NCI-H1930 (cell line): Measurements from ENCODE around the gene PIM1.
"Not testable (repeated sequence)": the region's sequence is repeated elsewhere in the genome, so short reads cannot be mapped to it uniquely, and the experiment has no call there.

Source experiments
- DNase-seq, 2 experiments: peaks; one replicate each; lab custom pipeline; 2025; lab: John Stamatoyannopoulos, UW

The PIM1 gene

GRCh38 chr6:37169496-37170272 is at the start of gene PIM1:
PIM1 (plus strand) TSS chr6:37170152; CDS start chr6:37170576, 424 bp downstream.
- peak; percentile 95 to 98 for DNase-seq

GRCh38 chr6:37121556-37121955 is 48.4 kb upstream of the PIM1 start:
- DNase-seq: no peak

GRCh38 chr6:37122861-37123260 is 47.1 kb upstream of the PIM1 start:
- DNase-seq: no peak

- no peak for DNase-seq
Observed at GRCh38 chr6:37123957-37124729, 45.8 kb upstream of the PIM1 start.

GRCh38 chr6:37125774-37126492 is 44.0 kb upstream of the PIM1 start:
- no peak for DNase-seq

- no peak for DNase-seq
Observed at GRCh38 chr6:37126493-37126958, 43.4 kb upstream of the PIM1 start.

- no peak for DNase-seq
Observed at GRCh38 chr6:37126961-37127616, 42.9 kb upstream of the PIM1 start.

GRCh38 chr6:37127961-37128862 is 41.7 kb upstream of the PIM1 start:
- DNase-seq: no peak

- DNase-seq: not testable (repeated sequence)
Observed at GRCh38 chr6:37128863-37129443, 41.0 kb upstream of the PIM1 start.

GRCh38 chr6:37129566-37129965 is 40.4 kb upstream of the PIM1 start:
- DNase-seq: no peak

- no peak for DNase-seq
Observed at GRCh38 chr6:37130704-37131103, 39.2 kb upstream of the PIM1 start.

GRCh38 chr6:37131104-37131959 is 38.6 kb upstream of the PIM1 start:
- DNase-seq: no peak

- no peak for DNase-seq
Observed at GRCh38 chr6:37131960-37132253, 38.0 kb upstream of the PIM1 start.

GRCh38 chr6:37134036-37134395 is 35.9 kb upstream of the PIM1 start:
- DNase-seq: no peak

GRCh38 chr6:37134396-37135191 is 35.4 kb upstream of the PIM1 start:
- DNase-seq: no peak

- DNase-seq: no peak
Observed at GRCh38 chr6:37135835-37136694, 33.9 kb upstream of the PIM1 start.

GRCh38 chr6:37136821-37137200 is 33.1 kb upstream of the PIM1 start:
- no peak for DNase-seq
